Measurements from ENCODE around the gene KIRREL1. TPM values are rescaled to one million over a fixed set of nuclear protein-coding genes. Genes with fewer than 3 reads are reported as not detected.

The KIRREL1 gene
- total RNA-seq, 4 donors from 2014 or later: 8.8 to 19.6 (median 14.5) TPM

- TF ChIP-seq, protein P1, sequence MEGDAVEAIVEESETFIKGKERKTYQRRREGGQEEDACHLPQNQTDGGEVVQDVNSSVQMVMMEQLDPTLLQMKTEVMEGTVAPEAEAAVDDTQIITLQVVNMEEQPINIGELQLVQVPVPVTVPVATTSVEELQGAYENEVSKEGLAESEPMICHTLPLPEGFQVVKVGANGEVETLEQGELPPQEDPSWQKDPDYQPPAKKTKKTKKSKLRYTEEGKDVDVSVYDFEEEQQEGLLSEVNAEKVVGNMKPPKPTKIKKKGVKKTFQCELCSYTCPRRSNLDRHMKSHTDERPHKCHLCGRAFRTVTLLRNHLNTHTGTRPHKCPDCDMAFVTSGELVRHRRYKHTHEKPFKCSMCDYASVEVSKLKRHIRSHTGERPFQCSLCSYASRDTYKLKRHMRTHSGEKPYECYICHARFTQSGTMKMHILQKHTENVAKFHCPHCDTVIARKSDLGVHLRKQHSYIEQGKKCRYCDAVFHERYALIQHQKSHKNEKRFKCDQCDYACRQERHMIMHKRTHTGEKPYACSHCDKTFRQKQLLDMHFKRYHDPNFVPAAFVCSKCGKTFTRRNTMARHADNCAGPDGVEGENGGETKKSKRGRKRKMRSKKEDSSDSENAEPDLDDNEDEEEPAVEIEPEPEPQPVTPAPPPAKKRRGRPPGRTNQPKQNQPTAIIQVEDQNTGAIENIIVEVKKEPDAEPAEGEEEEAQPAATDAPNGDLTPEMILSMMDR (IDR thresholded peaks at IDR 0.05): no peak
- TF ChIP-seq POLR2A (IDR thresholded peaks at IDR 0.05): no peak
- DNase-seq (ENCODE audit: low spot score in 2 of 2): no peak
- intact Hi-C loops (cut with DNase I; ENCODE audit: low total_unique reads): no loop called here
- 80 to 97% methylated on average over 3 of the region's 3 CpGs for WGBS, 2 donors
- no peak overlapping the region for H3K4me3 ChIP-seq (ENCODE audit: low read depth, poor library complexity, severe bottlenecking)
Observed at GRCh38 chr1:158147869-158148268, 154.4 kb downstream of the KIRREL1 start.

DNA sequence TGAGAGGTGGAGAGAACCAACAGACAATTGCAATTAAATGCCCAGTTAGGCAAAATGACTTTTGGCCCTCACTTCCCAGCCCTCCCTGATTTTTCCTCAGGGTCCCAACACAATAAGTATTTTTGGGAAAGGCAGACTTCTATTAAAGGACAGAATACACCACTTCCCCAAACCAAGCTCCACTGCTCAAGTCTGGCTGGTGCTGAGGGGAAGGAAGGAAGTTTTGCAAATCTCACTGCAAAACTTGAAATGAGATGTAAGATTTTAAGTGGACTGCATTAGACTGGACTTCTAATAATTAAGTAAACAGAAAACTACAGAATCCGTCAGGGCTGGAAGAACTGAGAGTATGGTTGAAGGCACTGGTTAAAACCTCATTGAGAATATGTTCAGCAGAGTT, 155.0 kb downstream of the KIRREL1 start:
- WGBS, 2 donors: 67 to 72% methylated on average over 1 of the region's 1 CpG
- DNase-seq (ENCODE audit: low spot score in 2 of 2): no peak
- H3K4me3 ChIP-seq (ENCODE audit: low read depth, poor library complexity, severe bottlenecking): no peak overlapping the region
- TF ChIP-seq, protein P1 (IDR thresholded peaks at IDR 0.05): no peak
- no peak for TF ChIP-seq POLR2A (IDR thresholded peaks at IDR 0.05)
- intact Hi-C loops (cut with DNase I; ENCODE audit: low total_unique reads): no loop called here

GRCh38 chr1:158149175-158149574, 155.7 kb downstream of the KIRREL1 start:
- H3K4me3 ChIP-seq (ENCODE audit: low read depth, poor library complexity, severe bottlenecking): no peak overlapping the region
- DNase-seq (ENCODE audit: low spot score in 2 of 2): no peak
- TF ChIP-seq, protein P1 (IDR thresholded peaks at IDR 0.05): no peak
- TF ChIP-seq POLR2A (IDR thresholded peaks at IDR 0.05): no peak
- WGBS, 2 donors: 40% methylated on average over 8 of the region's 8 CpGs
- intact Hi-C loops (cut with DNase I; ENCODE audit: low total_unique reads): no loop called here

Other genes with a start within 250 kb of the KIRREL1 start
- not detected for gene FCRL2, start 216.5 kb upstream of the KIRREL1 start, total RNA-seq
- not detected for gene FCRL1, start 173.5 kb upstream of the KIRREL1 start, total RNA-seq
- under 1 TPM in 2 of 4 donors, not detected in 2; 0.10 to 0.17 TPM for gene CD5L, start 151.8 kb upstream of the KIRREL1 start, total RNA-seq
- under 1 TPM in 3 of 4 donors, not detected in 1; 0.12 to 0.46 (median 0.36) TPM for gene CD1D, start 187.2 kb downstream of the KIRREL1 start, total RNA-seq

All from lower leg skin (tissue), 4 donors.